Measurements from ENCODE around the gene LACTBL1.

- TF ChIP-seq, protein P1, sequence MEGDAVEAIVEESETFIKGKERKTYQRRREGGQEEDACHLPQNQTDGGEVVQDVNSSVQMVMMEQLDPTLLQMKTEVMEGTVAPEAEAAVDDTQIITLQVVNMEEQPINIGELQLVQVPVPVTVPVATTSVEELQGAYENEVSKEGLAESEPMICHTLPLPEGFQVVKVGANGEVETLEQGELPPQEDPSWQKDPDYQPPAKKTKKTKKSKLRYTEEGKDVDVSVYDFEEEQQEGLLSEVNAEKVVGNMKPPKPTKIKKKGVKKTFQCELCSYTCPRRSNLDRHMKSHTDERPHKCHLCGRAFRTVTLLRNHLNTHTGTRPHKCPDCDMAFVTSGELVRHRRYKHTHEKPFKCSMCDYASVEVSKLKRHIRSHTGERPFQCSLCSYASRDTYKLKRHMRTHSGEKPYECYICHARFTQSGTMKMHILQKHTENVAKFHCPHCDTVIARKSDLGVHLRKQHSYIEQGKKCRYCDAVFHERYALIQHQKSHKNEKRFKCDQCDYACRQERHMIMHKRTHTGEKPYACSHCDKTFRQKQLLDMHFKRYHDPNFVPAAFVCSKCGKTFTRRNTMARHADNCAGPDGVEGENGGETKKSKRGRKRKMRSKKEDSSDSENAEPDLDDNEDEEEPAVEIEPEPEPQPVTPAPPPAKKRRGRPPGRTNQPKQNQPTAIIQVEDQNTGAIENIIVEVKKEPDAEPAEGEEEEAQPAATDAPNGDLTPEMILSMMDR (IDR thresholded peaks at IDR 0.05), result no peak
- TF ChIP-seq POLR2A (IDR thresholded peaks at IDR 0.05), result no peak
These were observed 31.4 kb downstream of the LACTBL1 start for GRCh38 chr1:22941257-22941656.

Measured in uterus (tissue), 2 donors.